GM18861 (cell line): ENCODE results near the gene ZFYVE19.
"Not testable (repeated sequence)": the region's sequence is repeated elsewhere in the genome, so short reads cannot be mapped to it uniquely, and the experiment has no call there.

ENCODE experiments used
- ATAC-seq: cut with Tn5 transposase; IDR thresholded peaks from one replicate; pipeline ENCODE4 v1.9.1; 2021; ENCODE audit not compliant: unreplicated experiment

Gene ZFYVE19

GRCh38 chr15:40845511-40846284 is 38.8 kb downstream of the ZFYVE19 start:
- no peak for ATAC-seq

GRCh38 chr15:40846841-40847222 is 39.9 kb downstream of the ZFYVE19 start:
- no peak for ATAC-seq

- ATAC-seq = no peak
Observed at GRCh38 chr15:40847223-40847961, 40.5 kb downstream of the ZFYVE19 start.

- ATAC-seq = no peak
Observed at GRCh38 chr15:40850576-40851112, 43.8 kb downstream of the ZFYVE19 start.

GRCh38 chr15:40852529-40852928 is 45.6 kb downstream of the ZFYVE19 start:
- no peak for ATAC-seq

GRCh38 chr15:40853241-40853890 is 46.5 kb downstream of the ZFYVE19 start:
- ATAC-seq = no peak

GRCh38 chr15:40854161-40854560 is 47.3 kb downstream of the ZFYVE19 start:
- no peak for ATAC-seq

GRCh38 chr15:40855706-40856234 is 48.9 kb downstream of the ZFYVE19 start:
- no peak for ATAC-seq

- ATAC-seq = no peak
Observed at GRCh38 chr15:40856746-40857145, 49.9 kb downstream of the ZFYVE19 start.

- peak; percentile 49 for ATAC-seq
Observed at GRCh38 chr15:40857601-40858341, 50.9 kb downstream of the ZFYVE19 start.

GRCh38 chr15:40858706-40859105 is 51.8 kb downstream of the ZFYVE19 start:
- no peak for ATAC-seq

- peak; percentile 46 for ATAC-seq
Observed at GRCh38 chr15:40859206-40859851, 52.4 kb downstream of the ZFYVE19 start.

GRCh38 chr15:40861147-40861546 is 54.3 kb downstream of the ZFYVE19 start:
- not testable (repeated sequence) for ATAC-seq

- ATAC-seq = no peak
Observed at GRCh38 chr15:40863660-40864270, 56.9 kb downstream of the ZFYVE19 start.
